Stimulated activated CD8-positive, alpha-beta memory T cell treated with anti-CD3 and anti-CD28 coated beads, Interleukin-2, amount 100 ng/mL, for 1 hour (primary cell): ENCODE data around the gene DCAF8L1.
"Not testable (repeated sequence)": the region's sequence is repeated elsewhere in the genome, so short reads cannot be mapped to it uniquely, and the experiment has no call there.

ENCODE experiments used
- DNase-seq, 2 donors: peaks; one replicate each; pipeline ENCODE4 v3.0.0-alpha.2; 2020; ENCODE audit warnings: low read depth in 2 of 2

DCAF8L1 gene

DNA sequence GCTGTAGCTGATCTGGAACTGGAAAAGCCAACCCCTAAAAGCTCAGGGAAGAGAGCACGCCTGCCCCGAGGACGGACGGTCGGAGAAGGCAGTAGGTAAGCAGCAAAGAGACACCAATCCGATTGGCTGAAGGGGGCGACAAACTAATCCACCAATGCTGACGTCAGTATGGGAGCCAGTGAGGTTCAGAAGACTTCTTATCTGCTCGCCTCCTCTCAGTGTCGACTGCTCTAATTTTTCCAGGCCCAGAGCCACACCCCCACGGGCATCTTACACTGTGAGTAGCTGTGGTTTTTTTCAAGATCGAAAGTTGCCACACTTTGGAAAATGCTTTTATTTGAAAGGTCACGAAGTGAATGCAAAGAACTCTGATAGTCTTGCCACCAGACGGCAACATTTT is at the start of gene DCAF8L1:
DCAF8L1 (minus strand) TSS at position 101 of the 400 bp plus-strand sequence. CDS start 115 bp downstream, outside the sequence.
- DNase-seq: no peak

DNA sequence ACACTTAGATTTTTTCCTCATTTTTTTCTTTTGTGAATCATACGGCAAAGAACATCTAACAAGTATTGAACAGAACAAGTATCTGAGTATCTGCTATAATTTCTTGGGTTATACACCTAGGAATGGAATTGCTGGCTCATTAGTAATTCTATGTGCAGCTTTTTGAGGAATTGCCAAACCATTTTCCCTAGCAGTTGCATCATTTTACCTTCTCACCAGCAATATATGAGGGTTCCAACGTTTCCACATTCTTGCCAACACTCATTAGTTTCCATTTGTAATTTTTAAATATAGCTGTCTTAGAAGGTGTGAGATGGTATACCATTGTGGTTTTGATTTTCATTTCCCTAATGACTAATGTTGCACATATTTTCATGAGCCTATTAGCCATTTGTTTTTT is 41.1 kb upstream of the DCAF8L1 start:
- no peak for DNase-seq

DNA sequence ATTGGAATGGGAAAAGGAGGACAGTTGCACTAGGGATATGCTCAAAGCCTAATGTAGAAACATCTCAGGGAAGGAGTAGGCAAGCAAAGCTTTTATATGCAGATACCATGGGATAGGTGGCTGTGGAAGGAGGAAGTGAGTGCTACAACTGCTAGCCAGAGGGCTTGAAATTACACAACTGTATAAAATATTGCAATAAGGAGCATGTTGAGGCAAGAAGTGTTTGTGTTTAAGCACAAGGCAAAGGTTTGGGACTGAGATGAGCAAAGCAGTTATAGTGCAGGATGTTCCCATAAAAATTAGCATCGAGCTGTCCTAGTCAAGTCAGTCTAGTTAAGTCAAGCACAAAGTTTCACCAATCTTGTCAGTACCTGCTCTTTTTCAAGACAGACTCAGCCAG is 35.6 kb upstream of the DCAF8L1 start:
- DNase-seq: no peak

DNA sequence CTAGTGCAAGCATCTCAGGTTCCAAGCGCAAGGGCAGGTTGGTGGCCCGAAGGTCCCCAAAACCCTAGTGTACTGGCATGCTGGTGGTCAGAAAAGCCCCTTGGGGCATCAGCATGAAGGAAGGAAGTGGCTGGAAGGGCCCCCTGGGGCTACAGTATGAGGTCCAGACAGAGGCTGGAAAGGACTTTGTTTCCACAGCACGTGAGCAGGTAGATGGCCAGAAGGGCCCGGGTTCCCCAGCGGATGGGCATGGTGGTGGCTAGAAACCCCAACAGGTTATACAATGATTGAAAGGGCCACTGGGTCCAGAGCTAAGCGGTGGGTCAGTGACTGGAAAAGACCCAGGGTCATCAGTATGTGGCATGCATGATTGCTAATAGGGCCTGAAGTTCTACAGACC is 34.7 kb upstream of the DCAF8L1 start:
- no peak for DNase-seq

- DNase-seq: no peak
These were observed 29.6 kb upstream of the DCAF8L1 start for GRCh38 chrX:28010875-28011274.

DNA sequence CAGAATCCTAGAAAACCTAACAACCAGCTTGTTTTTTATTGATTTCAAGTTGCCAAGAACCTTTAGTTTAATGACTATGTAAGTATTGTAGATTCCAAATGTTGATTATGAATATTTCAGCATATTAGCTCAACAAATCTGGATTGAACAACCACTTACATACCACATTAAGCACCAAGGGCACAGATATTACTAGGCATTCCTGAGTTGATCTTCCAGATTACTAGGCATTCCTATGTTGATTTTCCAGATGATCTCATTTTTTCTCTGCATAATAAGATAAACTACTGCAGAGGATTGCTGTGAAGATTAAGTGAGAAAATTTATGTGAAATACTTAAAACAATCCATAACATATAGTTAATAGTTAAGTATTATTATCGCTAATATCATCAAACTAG is 17.4 kb upstream of the DCAF8L1 start:
- no peak for DNase-seq

DNA sequence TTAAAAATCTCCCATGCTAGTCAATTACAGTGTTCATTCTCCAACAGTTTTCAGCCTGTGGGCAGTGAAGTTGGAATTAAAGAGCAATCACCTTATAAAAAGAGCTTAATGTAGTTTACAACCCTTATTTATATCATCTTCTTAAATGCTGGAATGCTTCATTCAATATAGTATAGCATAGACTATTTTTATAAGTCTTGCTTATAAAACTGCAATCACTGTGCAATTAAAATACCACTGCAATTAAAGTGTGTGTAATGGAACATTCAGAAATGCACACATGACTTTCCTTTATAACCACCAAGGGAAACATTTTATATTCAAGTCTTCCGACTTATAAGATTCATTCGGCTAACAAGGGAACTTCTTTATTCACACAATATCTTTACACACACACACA is 16.4 kb upstream of the DCAF8L1 start:
- no peak for DNase-seq

DNA sequence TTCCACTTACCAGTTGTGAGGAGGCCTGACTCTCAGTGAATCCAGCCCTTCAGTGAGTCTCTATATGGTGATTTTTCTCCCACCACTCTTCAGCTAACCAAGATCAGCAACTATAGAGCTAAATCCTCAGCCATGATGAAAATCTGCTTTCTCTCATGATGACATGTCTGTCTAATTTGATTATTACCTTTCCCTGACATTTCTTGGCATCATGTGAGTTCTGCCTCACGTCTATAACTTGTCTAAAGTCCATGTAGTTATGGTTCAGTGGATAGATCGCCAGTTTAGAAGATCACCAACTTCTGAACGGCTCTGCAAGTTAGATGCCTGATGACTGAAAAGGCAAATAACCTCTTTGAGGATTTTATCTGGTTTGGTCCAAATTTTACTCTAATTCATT is 14.9 kb upstream of the DCAF8L1 start:
- DNase-seq: no peak

- DNase-seq: no peak
These were observed 14.4 kb upstream of the DCAF8L1 start for GRCh38 chrX:27995611-27996010.

DNA sequence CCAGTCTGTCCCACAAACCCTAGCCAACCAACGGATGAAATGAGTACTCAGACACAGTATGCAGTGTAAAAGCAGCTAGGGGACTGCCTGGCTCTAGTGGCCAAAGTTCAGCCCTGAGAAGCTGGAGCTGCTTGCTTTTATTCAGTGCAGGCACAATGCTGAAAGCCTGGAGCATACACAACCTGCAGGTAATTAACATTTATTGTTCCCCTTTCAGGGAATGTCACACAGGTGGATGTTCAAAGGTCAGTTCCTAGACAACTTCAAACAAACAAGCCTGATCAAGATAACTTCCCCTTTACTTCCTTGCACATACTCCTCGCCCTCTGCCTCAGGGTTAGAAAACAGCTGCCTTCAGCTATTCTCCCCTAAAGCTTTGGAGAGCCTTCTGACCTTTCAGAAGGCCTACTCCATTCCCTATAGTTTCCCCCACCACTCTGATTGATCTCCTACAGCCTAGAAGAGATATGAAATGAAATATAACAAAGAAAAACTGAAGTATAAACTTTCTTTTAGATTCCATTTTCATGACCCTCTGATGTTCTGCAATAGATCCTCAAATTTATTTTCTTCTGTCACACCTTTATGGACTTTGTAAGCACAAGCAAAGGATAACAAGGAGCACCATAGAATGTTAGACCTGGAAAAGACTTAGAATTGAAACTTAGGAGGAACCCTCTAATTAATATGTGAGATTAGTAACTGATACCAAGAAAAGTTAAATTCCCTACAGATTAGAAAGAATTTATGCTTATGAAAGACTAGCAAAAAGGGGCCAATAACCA is 6.8 kb upstream of the DCAF8L1 start:
- no peak for DNase-seq

GRCh38 chrX:27976934-27977333 is 4.3 kb downstream of the DCAF8L1 start:
- not testable (repeated sequence) for DNase-seq

- no peak for DNase-seq
These were observed 5.0 kb downstream of the DCAF8L1 start for GRCh38 chrX:27976284-27976683.

- no peak for DNase-seq
These were observed 12.4 kb downstream of the DCAF8L1 start for GRCh38 chrX:27968878-27969277.

DNA sequence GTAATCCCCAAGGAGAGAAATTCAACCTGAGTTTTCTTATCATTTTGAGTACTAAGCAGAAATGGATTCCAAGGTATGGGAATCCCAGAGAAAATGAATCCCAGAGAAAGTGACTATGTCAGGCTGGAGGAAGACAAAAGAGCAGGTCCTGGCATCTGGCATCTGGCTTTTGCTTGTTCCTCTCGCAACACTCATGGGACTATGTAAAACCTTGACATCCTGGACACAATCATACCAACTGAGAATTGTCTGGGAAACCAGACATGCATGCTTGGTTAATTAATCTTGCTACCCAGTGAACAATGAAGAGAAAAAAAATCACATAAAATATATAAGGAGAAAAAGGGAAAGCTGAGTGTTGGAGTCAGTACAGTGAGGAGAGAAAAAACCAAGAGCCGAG is 12.9 kb downstream of the DCAF8L1 start:
- DNase-seq: no peak

DNA sequence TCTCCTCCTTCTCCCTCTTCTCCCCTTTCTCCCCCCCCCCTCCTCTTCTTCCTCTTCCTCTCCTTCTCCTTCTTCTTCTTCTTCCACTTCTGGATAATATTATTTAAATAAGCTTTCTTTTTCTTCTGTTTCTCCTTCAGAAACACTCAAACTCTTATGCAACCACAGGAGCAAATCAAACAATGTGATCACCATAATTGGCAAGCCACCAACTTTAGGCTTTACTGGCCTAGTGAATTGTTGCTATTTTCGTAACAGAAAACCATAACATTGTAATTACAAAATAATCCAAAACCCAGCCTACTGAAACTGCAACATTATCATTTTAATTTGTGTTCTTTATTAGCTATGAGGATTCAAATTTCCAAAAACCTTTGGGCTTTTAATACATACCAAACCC is 14.3 kb downstream of the DCAF8L1 start:
- no peak for DNase-seq

DNA sequence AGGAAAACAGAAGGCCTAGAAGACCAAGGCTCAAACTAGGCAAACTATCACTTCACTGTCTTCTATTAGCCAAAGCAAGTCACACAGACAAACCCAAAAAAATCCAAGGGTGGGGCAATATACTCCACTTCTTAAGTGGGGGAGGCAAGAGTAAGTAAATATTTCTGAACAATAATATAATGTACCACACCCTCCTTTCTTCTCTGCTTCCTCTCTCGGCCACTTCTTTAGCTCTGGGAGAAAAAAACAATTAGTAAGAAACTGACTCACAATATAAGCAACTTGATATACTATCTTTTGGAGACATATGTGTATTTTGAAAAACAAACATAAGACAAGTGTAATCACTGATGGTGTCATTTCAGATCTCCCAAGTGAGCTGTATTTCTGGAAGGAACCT is 14.8 kb downstream of the DCAF8L1 start:
- DNase-seq: no peak

DNA sequence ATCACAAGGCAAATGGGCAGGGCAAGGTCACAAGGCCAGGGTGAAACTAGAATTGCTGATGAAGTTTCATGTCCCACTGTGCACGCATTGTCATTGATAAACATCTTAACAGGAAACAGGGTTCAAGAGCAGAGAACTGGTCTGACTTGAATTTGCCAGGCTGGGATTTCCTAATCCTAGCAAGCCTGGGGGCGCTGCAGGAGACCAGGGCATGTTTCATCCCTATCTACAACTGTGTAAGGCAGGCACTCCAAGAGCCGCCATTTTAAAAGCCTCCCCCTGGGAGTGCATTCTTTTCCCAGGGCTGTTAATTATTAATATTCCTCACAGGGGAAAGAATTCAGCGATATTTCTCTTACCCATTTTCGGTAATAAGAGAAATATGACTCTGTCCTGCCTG is 15.9 kb downstream of the DCAF8L1 start:
- DNase-seq: not testable (repeated sequence)

GRCh38 chrX:27964432-27964831 is 16.8 kb downstream of the DCAF8L1 start:
- no peak for DNase-seq

- DNase-seq: not testable (repeated sequence)
These were observed 20.8 kb downstream of the DCAF8L1 start for GRCh38 chrX:27960410-27960809.

DNA sequence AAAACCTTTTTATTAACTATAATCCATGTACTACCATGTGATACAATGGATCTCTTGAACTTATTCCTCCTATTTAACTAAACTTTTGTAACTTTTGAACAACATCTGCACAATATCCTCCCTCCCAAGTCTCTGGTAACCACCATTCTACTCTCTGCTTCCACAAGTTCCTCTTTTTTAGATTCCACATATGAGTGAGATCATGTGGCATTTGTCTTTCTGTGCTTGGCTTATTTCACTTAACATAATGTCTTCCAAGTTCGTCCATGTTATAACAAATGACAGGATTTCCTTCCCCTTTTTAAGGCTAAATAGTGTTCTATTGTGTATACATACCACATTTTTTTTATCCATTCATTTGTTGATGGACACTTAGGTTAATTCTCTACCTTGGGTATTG is 28.1 kb downstream of the DCAF8L1 start:
- DNase-seq: no peak

- DNase-seq: no peak
These were observed 47.9 kb downstream of the DCAF8L1 start for GRCh38 chrX:27933361-27933760.
